Keratinocyte (primary cell): ENCODE results near the gene TTC16. TPM values are rescaled to one million over a fixed set of nuclear protein-coding genes. Genes with fewer than 3 reads are reported as not detected.

Source experiments
- DNase-seq: peaks from one replicate; pipeline ENCODE4 v3.0.0-alpha.2; 2011; ENCODE audit warnings: low read depth, missing footprints, low spot score
- FAIRE-seq: peaks from 2 replicates; lab custom pipeline; 2011; peaks lifted over from hg19 to GRCh38; lab: Jason Lieb, UNC
- H2AFZ ChIP-seq: 2 replicates; pipeline ENCODE4 v1.6.0; 2012; ENCODE audit warnings: low read length, control low read depth, inconsistent platforms; ENCODE audit not compliant: control insufficient read depth
- H3K27ac ChIP-seq: 2 replicates; pipeline ENCODE4 v1.5.1; 2011; ENCODE audit warnings: low read length; ENCODE audit not compliant: control insufficient read depth, insufficient read depth
- H3K27me3 ChIP-seq: 3 replicates; pipeline ENCODE4 v1.6.0; 2011; ENCODE audit warnings: low read length; ENCODE audit not compliant: control insufficient read depth, insufficient read depth; ENCODE audit errors: extremely low read depth
- H3K36me3 ChIP-seq, 2 experiments: 2 replicates in 1 of 2; 3 replicates in 1 of 2; pipeline ENCODE4 v1.5.1; 2011; ENCODE audit warnings: low read length in 2 of 2, mild to moderate bottlenecking in 1 of 2; ENCODE audit not compliant: control insufficient read depth in 2 of 2, insufficient read depth in 2 of 2; ENCODE audit errors: extremely low read depth in 1 of 2
- H3K4me1 ChIP-seq: 3 replicates; pipeline ENCODE4 v1.5.1; 2011; ENCODE audit warnings: low read length; ENCODE audit not compliant: control insufficient read depth, insufficient read depth; ENCODE audit errors: extremely low read depth
- H3K4me2 ChIP-seq: 3 replicates; pipeline ENCODE4 v1.6.0; 2011; ENCODE audit warnings: low read depth, low read length; ENCODE audit not compliant: control insufficient read depth, insufficient read depth; ENCODE audit errors: extremely low read depth
- H3K4me3 ChIP-seq, 3 experiments: fragments of 200-600 bp in 1 of 3; sonication (generic) in 1 of 3; 2 replicates in 2 of 3; 3 replicates in 1 of 3; pipeline ENCODE4 v1.5.1; 2011 to 2016; ENCODE audit warnings: low read length in 3 of 3, mild to moderate bottlenecking in 3 of 3, control low read depth in 2 of 3, inconsistent platforms in 1 of 3, low read depth in 1 of 3, mixed read lengths in 1 of 3, mixed run types in 1 of 3, moderate library complexity in 1 of 3; ENCODE audit not compliant: control insufficient read depth in 2 of 3, insufficient read depth in 2 of 3; ENCODE audit errors: extremely low read depth in 1 of 3
- H3K79me2 ChIP-seq: 2 replicates; pipeline ENCODE4 v1.6.0; 2012; ENCODE audit warnings: low read length; ENCODE audit not compliant: control insufficient read depth, insufficient read depth
- H3K9ac ChIP-seq: 3 replicates; pipeline ENCODE4 v1.6.0; 2011; ENCODE audit warnings: low read length; ENCODE audit not compliant: control insufficient read depth, insufficient read depth; ENCODE audit errors: extremely low read depth
- H3K9me1 ChIP-seq: 3 replicates; pipeline ENCODE4 v1.6.0; 2011; ENCODE audit warnings: low read length; ENCODE audit not compliant: control insufficient read depth, insufficient read depth; ENCODE audit errors: extremely low read depth
- H3K9me3 ChIP-seq: 2 replicates; pipeline ENCODE4 v1.5.1; 2012; ENCODE audit warnings: low read depth, low read length; ENCODE audit not compliant: control insufficient read depth
- H4K20me1 ChIP-seq: 3 replicates; pipeline ENCODE4 v1.6.0; 2011; ENCODE audit warnings: low read length; ENCODE audit not compliant: control insufficient read depth, insufficient read depth; ENCODE audit errors: extremely low read depth
- EZH2 ChIP-seq: IDR thresholded peaks from one replicate; pipeline ENCODE4 v1.6.1; 2012; ENCODE audit warnings: inconsistent platforms, mild to moderate bottlenecking, low read length, moderate library complexity
- dilution Hi-C: fragments of 300-500 bp; cut with MboI; formaldehyde crosslinking; loops from one replicate; pipeline ENCODE4 v1.7.0; 2020; ENCODE audit warnings: low sequenced_read_pairs; ENCODE audit not compliant: extremely low pct_ligation_motif_present
- polyA plus RNA-seq, 5 experiments: library from polyadenylated mRNA; depleted of rRNA in 3 of 5; stranded (reverse) in 3 of 5; stranded (forward) in 1 of 5; unstranded in 1 of 5; fragments of >200 nt; gene quantifications; 1 replicate in 1 of 5; 2 replicates in 3 of 5; 3 replicates in 1 of 5; pipeline versions ENCODE4 v1.2.1 to v1.2.3, GENCODE V29; 2011 to 2012; ENCODE audit warnings: missing spikeins in 2 of 5, low read depth in 1 of 5, low replicate concordance in 1 of 5
- TF ChIP-seq, protein P1 (sequence below), 3 experiments: IDR thresholded peaks in 1 of 3; conservative IDR thresholded peaks in 1 of 3; optimal IDR thresholded peaks in 1 of 3; 2 replicates in 2 of 3; 3 replicates in 1 of 3; pipeline versions ENCODE3 to v1.5.1; 2011; ENCODE audit warnings: low read length in 3 of 3, mild to moderate bottlenecking in 3 of 3, moderate library complexity in 2 of 3, control low read depth in 1 of 3, inconsistent platforms in 1 of 3; ENCODE audit not compliant: insufficient read depth in 2 of 3; ENCODE audit errors: extremely low read depth in 1 of 3

TTC16 gene
- polyA plus RNA-seq, 1 donor (not counting 4 experiments of a cell fraction or from before 2014, with no cell fraction given): not detected

DNA sequence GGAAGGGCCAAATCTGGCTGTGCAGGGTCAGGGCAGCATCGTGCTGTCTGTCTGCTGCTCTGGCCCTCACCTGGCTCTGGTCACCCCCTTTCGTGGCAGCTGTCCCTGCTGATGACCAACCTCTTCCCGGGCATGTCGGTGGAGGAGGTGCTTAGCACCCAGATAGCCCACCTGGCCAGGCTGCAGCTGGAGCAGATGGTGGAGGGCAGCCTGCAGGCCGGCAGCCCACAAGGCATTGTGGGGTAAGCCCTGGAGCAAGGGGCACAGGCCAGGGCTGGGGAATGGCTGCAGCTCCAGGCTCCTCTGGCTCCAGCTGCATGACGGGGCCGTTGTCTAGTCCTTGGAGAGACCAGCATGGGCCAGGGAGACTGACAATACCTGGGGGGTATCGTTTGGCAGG, 11.0 kb downstream of the TTC16 start:
- dilution Hi-C loops: no loop called here
- H3K27me3 ChIP-seq: no peaks in the 10 kb centered on the region
- H3K36me3 ChIP-seq: peaks cover 0 to 2% of the 10 kb centered on the region in 2 experiments
- no peak overlapping the region for H3K4me2 ChIP-seq
- H4K20me1 ChIP-seq: no peaks in the 10 kb centered on the region
- DNase-seq: no peak
- H3K9me3 ChIP-seq: no peaks in the 10 kb centered on the region
- H3K4me1 ChIP-seq: peaks cover 8% of the 10 kb centered on the region
- TF ChIP-seq, protein P1, sequence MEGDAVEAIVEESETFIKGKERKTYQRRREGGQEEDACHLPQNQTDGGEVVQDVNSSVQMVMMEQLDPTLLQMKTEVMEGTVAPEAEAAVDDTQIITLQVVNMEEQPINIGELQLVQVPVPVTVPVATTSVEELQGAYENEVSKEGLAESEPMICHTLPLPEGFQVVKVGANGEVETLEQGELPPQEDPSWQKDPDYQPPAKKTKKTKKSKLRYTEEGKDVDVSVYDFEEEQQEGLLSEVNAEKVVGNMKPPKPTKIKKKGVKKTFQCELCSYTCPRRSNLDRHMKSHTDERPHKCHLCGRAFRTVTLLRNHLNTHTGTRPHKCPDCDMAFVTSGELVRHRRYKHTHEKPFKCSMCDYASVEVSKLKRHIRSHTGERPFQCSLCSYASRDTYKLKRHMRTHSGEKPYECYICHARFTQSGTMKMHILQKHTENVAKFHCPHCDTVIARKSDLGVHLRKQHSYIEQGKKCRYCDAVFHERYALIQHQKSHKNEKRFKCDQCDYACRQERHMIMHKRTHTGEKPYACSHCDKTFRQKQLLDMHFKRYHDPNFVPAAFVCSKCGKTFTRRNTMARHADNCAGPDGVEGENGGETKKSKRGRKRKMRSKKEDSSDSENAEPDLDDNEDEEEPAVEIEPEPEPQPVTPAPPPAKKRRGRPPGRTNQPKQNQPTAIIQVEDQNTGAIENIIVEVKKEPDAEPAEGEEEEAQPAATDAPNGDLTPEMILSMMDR (optimal IDR thresholded peaks at IDR 0.05 in 1 of 3, IDR thresholded peaks at IDR 0.05 in 1 of 3, conservative IDR thresholded peaks at IDR 0.05 in 1 of 3; ENCODE audit: extremely low read depth in 1 of 3, insufficient read depth in 2 of 3, low read length in 3 of 3): no peak
- TF ChIP-seq EZH2: no peak
- no peak for FAIRE-seq
- H3K9me1 ChIP-seq: no peaks in the 10 kb centered on the region
- H2AFZ ChIP-seq: no peak overlapping the region
- H3K4me3 ChIP-seq: no peak overlapping the region
- no peak overlapping the region for H3K9ac ChIP-seq
- H3K27ac ChIP-seq: no peak overlapping the region
- no peaks in the 10 kb centered on the region for H3K79me2 ChIP-seq

DNA sequence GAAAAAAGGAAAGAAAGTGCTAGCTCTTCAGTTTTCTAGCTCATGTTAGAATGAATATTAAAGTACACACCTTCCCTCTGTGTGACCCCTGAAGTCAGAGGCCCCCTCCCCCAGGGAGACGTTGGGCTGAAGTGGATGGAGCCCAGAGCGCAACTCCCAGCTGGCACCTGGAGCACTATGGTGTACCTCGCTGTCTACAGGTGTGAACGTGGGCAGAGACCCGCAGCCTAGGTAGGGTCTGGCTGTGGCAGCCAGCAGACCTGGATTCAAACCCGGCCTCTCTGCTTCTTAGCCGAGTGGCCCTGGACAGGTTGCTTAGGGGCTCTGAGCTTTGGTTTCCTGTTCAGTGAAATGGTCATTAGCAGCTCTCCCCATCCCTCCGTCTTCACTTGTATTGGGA, 12.9 kb downstream of the TTC16 start:
- no peak overlapping the region for H3K4me2 ChIP-seq
- no peaks in the 10 kb centered on the region for H3K4me1 ChIP-seq
- no peak overlapping the region for H3K27ac ChIP-seq
- H4K20me1 ChIP-seq: no peaks in the 10 kb centered on the region
- no peak overlapping the region for H2AFZ ChIP-seq
- no peaks in the 10 kb centered on the region for H3K27me3 ChIP-seq
- no peaks in the 10 kb centered on the region for H3K9me1 ChIP-seq
- FAIRE-seq (no peak), DNase-seq (no peak)
- no peak overlapping the region for H3K4me3 ChIP-seq
- TF ChIP-seq, protein P1 (optimal IDR thresholded peaks at IDR 0.05 in 1 of 3, IDR thresholded peaks at IDR 0.05 in 1 of 3, conservative IDR thresholded peaks at IDR 0.05 in 1 of 3; ENCODE audit: extremely low read depth in 1 of 3, insufficient read depth in 2 of 3, low read length in 3 of 3): no peak
- no peak for TF ChIP-seq EZH2
- H3K79me2 ChIP-seq: no peaks in the 10 kb centered on the region
- peaks cover 0 to 3% of the 10 kb centered on the region in 2 experiments for H3K36me3 ChIP-seq
- H3K9me3 ChIP-seq: no peaks in the 10 kb centered on the region
- dilution Hi-C loops: no loop called here
- no peak overlapping the region for H3K9ac ChIP-seq
